ENCODE data around the gene GRM1.

The GRM1 gene

GRCh38 chr6:146028851-146029572 lies at the start of gene GRM1:
GRM1 (plus strand) TSS chr6:146029062; CDS start chr6:146029518, 456 bp downstream.
- DNase-seq, result no peak

- DNase-seq, result no peak
These were observed 19.5 kb upstream of the GRM1 start for GRCh38 chr6:146009338-146009737.

GRCh38 chr6:146014233-146014632 lies 14.6 kb upstream of the GRM1 start:
- DNase-seq, result no peak

GRCh38 chr6:146017672-146018071 lies 11.2 kb upstream of the GRM1 start:
- no peak for DNase-seq

GRCh38 chr6:146026873-146027272 lies 2.0 kb upstream of the GRM1 start:
- DNase-seq, result no peak

- DNase-seq, result no peak
These were observed 1.1 kb upstream of the GRM1 start for GRCh38 chr6:146027586-146028251.

GRCh38 chr6:146028252-146028795 lies 538 bp upstream of the GRM1 start:
- no peak for DNase-seq

GRCh38 chr6:146029573-146030184 lies 817 bp downstream of the GRM1 start:
- no peak for DNase-seq

GRCh38 chr6:146032387-146032786 lies 3.5 kb downstream of the GRM1 start:
- no peak for DNase-seq

GRCh38 chr6:146040360-146040759 lies 11.5 kb downstream of the GRM1 start:
- DNase-seq, result no peak

- DNase-seq, result no peak
These were observed 12.4 kb downstream of the GRM1 start for GRCh38 chr6:146041282-146041681.

GRCh38 chr6:146047371-146047770 lies 18.5 kb downstream of the GRM1 start:
- DNase-seq, result no peak

- DNase-seq, result no peak
These were observed 21.3 kb downstream of the GRM1 start for GRCh38 chr6:146050168-146050567.

- no peak for DNase-seq
These were observed 27.6 kb downstream of the GRM1 start for GRCh38 chr6:146056506-146056905.

- DNase-seq, result no peak
These were observed 36.8 kb downstream of the GRM1 start for GRCh38 chr6:146065690-146066089.

- DNase-seq, result no peak
These were observed 37.6 kb downstream of the GRM1 start for GRCh38 chr6:146066506-146066905.

- no peak for DNase-seq
These were observed 42.9 kb downstream of the GRM1 start for GRCh38 chr6:146071781-146072180.

GRCh38 chr6:146077992-146078391 lies 49.1 kb downstream of the GRM1 start:
- no peak for DNase-seq

GRCh38 chr6:146087386-146087785 lies 58.5 kb downstream of the GRM1 start:
- no peak for DNase-seq

- no peak for DNase-seq
These were observed 61.6 kb downstream of the GRM1 start for GRCh38 chr6:146090474-146090873.

GRCh38 chr6:146092961-146093686 lies 64.3 kb downstream of the GRM1 start:
- no peak for DNase-seq

- DNase-seq, result no peak
These were observed 66.6 kb downstream of the GRM1 start for GRCh38 chr6:146095481-146095880.

GRCh38 chr6:146097586-146097985 lies 68.7 kb downstream of the GRM1 start:
- no peak for DNase-seq
